ENCODE data around the gene ZBTB7A. TPM values are rescaled to one million over a fixed set of nuclear protein-coding genes. Genes with fewer than 3 reads are reported as not detected.

ZBTB7A gene
- total RNA-seq, 1 donor from 2014 or later, result 39.9 TPM

GRCh38 chr19:4090356-4091220, 23.9 kb upstream of the ZBTB7A start:
- DNase-seq (ENCODE audit: low read depth), result no peak
- Histone ChIP-seq H3K27me3 (ENCODE audit: control insufficient read depth, insufficient read depth, low read length) (no peaks in the 10 kb centered on the region), H3K4me3 (ENCODE audit: low read depth, low read length) (no peak overlapping the region), H3K36me3 (ENCODE audit: control insufficient read depth, insufficient read depth, low read length) (peaks cover 2% of the 10 kb centered on the region)
- TF ChIP-seq CTCF (IDR thresholded peaks at IDR 0.05; ENCODE audit: insufficient read depth, low read length, poor library complexity, severe bottlenecking), result no peak

DNA sequence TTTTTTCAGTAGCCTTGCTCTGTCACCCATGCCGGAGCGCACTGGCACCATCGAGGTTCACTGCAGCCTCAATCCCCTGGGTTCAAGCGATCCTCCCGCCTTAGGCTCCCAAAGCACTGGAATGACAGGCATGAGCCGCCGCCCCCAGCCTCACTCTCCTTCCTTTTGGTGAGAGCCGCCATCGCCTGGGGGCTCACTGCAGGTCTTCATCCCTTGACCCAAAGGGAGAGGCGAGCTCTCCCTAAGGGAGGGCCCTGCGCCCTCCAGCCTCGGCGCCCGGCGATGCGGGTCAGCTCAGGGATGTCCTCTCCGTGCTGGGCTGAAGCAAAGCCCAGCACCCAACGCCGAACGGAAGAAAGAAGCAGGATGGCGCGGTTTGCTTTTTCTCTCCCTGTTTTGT, 23.2 kb upstream of the ZBTB7A start:
- no peak for DNase-seq (ENCODE audit: low read depth)
- H3K36me3 ChIP-seq (ENCODE audit: control insufficient read depth, insufficient read depth, low read length), result peaks cover 2% of the 10 kb centered on the region
- no peaks in the 10 kb centered on the region for H3K27me3 ChIP-seq (ENCODE audit: control insufficient read depth, insufficient read depth, low read length)
- H3K4me3 ChIP-seq (ENCODE audit: low read depth, low read length), result no peak overlapping the region
- TF ChIP-seq CTCF (IDR thresholded peaks at IDR 0.05; ENCODE audit: insufficient read depth, low read length, poor library complexity, severe bottlenecking), result no peak

GRCh38 chr19:4089400-4089908, 22.8 kb upstream of the ZBTB7A start:
- Histone ChIP-seq H3K36me3 (ENCODE audit: control insufficient read depth, insufficient read depth, low read length) (peaks cover 2% of the 10 kb centered on the region), H3K4me3 (ENCODE audit: low read depth, low read length) (no peak overlapping the region), H3K27me3 (ENCODE audit: control insufficient read depth, insufficient read depth, low read length) (no peaks in the 10 kb centered on the region)
- no peak for TF ChIP-seq CTCF (IDR thresholded peaks at IDR 0.05; ENCODE audit: insufficient read depth, low read length, poor library complexity, severe bottlenecking)
- no peak for DNase-seq (ENCODE audit: low read depth)

- Histone ChIP-seq H3K4me3 (ENCODE audit: low read depth, low read length) (no peak overlapping the region), H3K27me3 (ENCODE audit: control insufficient read depth, insufficient read depth, low read length) (no peaks in the 10 kb centered on the region), H3K36me3 (ENCODE audit: control insufficient read depth, insufficient read depth, low read length) (peaks cover 2% of the 10 kb centered on the region)
- no peak for TF ChIP-seq CTCF (IDR thresholded peaks at IDR 0.05; ENCODE audit: insufficient read depth, low read length, poor library complexity, severe bottlenecking)
- DNase-seq (ENCODE audit: low read depth), result no peak
Measured at GRCh38 chr19:4088975-4089374, 22.3 kb upstream of the ZBTB7A start.

GRCh38 chr19:4087787-4088679, 21.3 kb upstream of the ZBTB7A start:
- peaks cover 2% of the 10 kb centered on the region for H3K36me3 ChIP-seq (ENCODE audit: control insufficient read depth, insufficient read depth, low read length)
- no peak overlapping the region for H3K4me3 ChIP-seq (ENCODE audit: low read depth, low read length)
- no peak for TF ChIP-seq CTCF (IDR thresholded peaks at IDR 0.05; ENCODE audit: insufficient read depth, low read length, poor library complexity, severe bottlenecking)
- no peaks in the 10 kb centered on the region for H3K27me3 ChIP-seq (ENCODE audit: control insufficient read depth, insufficient read depth, low read length)
- no peak for DNase-seq (ENCODE audit: low read depth)

Measured in kidney epithelial cell (primary cell).